ENCODE results near the gene TMEM207. TPM values are rescaled to one million over a fixed set of nuclear protein-coding genes. Genes with fewer than 3 reads are reported as not detected.

TMEM207 gene
- total RNA-seq, 1 donor from 2014 or later, result not detected

GRCh38 chr3:190388703-190389102 is 61.0 kb downstream of the TMEM207 start:
- Mint-ChIP-seq H3K36me3 (no peaks in the 10 kb centered on the region), H3K27ac (no peak overlapping the region), H3K4me3 (no peak overlapping the region), H3K4me1 (no peaks in the 10 kb centered on the region), H3K9me3 (no peaks in the 10 kb centered on the region), H3K27me3 (ENCODE audit: insufficient read depth, low read depth) (no peaks in the 10 kb centered on the region)
- Histone ChIP-seq H3K9ac (no peak overlapping the region), H3K36me3 (no peaks in the 10 kb centered on the region), H3F3A (ENCODE audit: low read depth) (no peaks in the 10 kb centered on the region), H3K27me3 (no peaks in the 10 kb centered on the region), H4K20me1 (ENCODE audit: low read depth) (no peaks in the 10 kb centered on the region), H3K4me1 (no peaks in the 10 kb centered on the region), H3K9me3 (ENCODE audit: low read depth) (no peaks in the 10 kb centered on the region), H2AFZ (replicated peaks) (no peak overlapping the region), H3K4me3 (no peak overlapping the region), H3K4me2 (no peak overlapping the region), H3K27ac (no peak overlapping the region), H3K79me2 (ENCODE audit: low read depth) (no peaks in the 10 kb centered on the region)
- no peak for TF ChIP-seq CTCF (IDR thresholded peaks at IDR 0.05)
- DNase-seq (ENCODE audit: low spot score), result no peak

GRCh38 chr3:190387578-190388213 is 62.0 kb downstream of the TMEM207 start, which contains the start of gene CLDN16:
CLDN16 (plus strand) TSS chr3:190388163; CDS start chr3:190388330, 167 bp downstream.
- Histone ChIP-seq H3K27me3 (no peaks in the 10 kb centered on the region), H3K79me2 (ENCODE audit: low read depth) (no peaks in the 10 kb centered on the region), H2AFZ (replicated peaks) (no peak within 1 kb of the TSS), H4K20me1 (ENCODE audit: low read depth) (no peaks in the 10 kb centered on the region), H3K4me3 (no peak within 1 kb of the TSS), H3F3A (ENCODE audit: low read depth) (no peaks in the 10 kb centered on the region), H3K4me2 (no peak within 1 kb of the TSS), H3K36me3 (no peaks in the 10 kb centered on the region), H3K9me3 (ENCODE audit: low read depth) (no peaks in the 10 kb centered on the region), H3K9ac (no peak within 1 kb of the TSS), H3K27ac (no peak within 1 kb of the TSS), H3K4me1 (no peaks in the 10 kb centered on the region)
- TF ChIP-seq CTCF (IDR thresholded peaks at IDR 0.05) (no peak), EZH2phosphoT487 (IDR thresholded peaks at IDR 0.05) (no peak), EZH2 (IDR thresholded peaks at IDR 0.05) (no peak)
- Mint-ChIP-seq H3K9me3 (no peaks in the 10 kb centered on the region), H3K4me3 (no peak within 1 kb of the TSS), H3K27ac (no peak within 1 kb of the TSS), H3K4me1 (no peaks in the 10 kb centered on the region), H3K27me3 (ENCODE audit: insufficient read depth, low read depth) (no peaks in the 10 kb centered on the region), H3K36me3 (no peaks in the 10 kb centered on the region)
- no peak for DNase-seq (ENCODE audit: low spot score)

- Mint-ChIP-seq H3K9me3 (no peaks in the 10 kb centered on the region), H3K27ac (no peak overlapping the region), H3K4me3 (no peak overlapping the region), H3K36me3 (no peaks in the 10 kb centered on the region), H3K4me1 (no peaks in the 10 kb centered on the region), H3K27me3 (ENCODE audit: insufficient read depth, low read depth) (peaks cover 3% of the 10 kb centered on the region)
- Histone ChIP-seq H3K4me1 (no peaks in the 10 kb centered on the region), H3K9me3 (ENCODE audit: low read depth) (no peaks in the 10 kb centered on the region), H3K36me3 (no peaks in the 10 kb centered on the region), H3F3A (ENCODE audit: low read depth) (no peaks in the 10 kb centered on the region), H3K4me2 (no peak overlapping the region), H4K20me1 (ENCODE audit: low read depth) (no peaks in the 10 kb centered on the region), H3K27ac (no peak overlapping the region), H3K9ac (no peak overlapping the region), H2AFZ (replicated peaks) (no peak overlapping the region), H3K27me3 (no peaks in the 10 kb centered on the region), H3K4me3 (no peak overlapping the region), H3K79me2 (ENCODE audit: low read depth) (no peaks in the 10 kb centered on the region)
- TF ChIP-seq EZH2 (IDR thresholded peaks at IDR 0.05), result no peak
- TF ChIP-seq CTCF (IDR thresholded peaks at IDR 0.05), result no peak
- no peak for TF ChIP-seq EZH2phosphoT487 (IDR thresholded peaks at IDR 0.05)
- no peak for DNase-seq (ENCODE audit: low spot score)
Observed at GRCh38 chr3:190385731-190386688, 63.7 kb downstream of the TMEM207 start.

All from neural progenitor cell (in vitro differentiated cells).